Panc1 (cell line): Measurements from ENCODE around the gene ATG16L2.

Experiments
- CTCF ChIP-seq: fragments of 450-650 bp; IDR thresholded peaks from 2 replicates; pipeline ENCODE4 v1.5.1; 2017; ENCODE audit warnings: mild to moderate bottlenecking
- POLR2AphosphoS5 ChIP-seq: IDR thresholded peaks from 2 replicates; pipeline ENCODE4 v1.6.1; 2012; ENCODE audit warnings: mild to moderate bottlenecking, low read depth, low read length, moderate library complexity
- REST ChIP-seq, 2 experiments: IDR thresholded peaks; 2 replicates each; pipeline ENCODE4 v1.6.1; 2011 to 2012; ENCODE audit warnings: low read depth in 2 of 2, control low read depth in 1 of 2, low read length in 1 of 2, mild to moderate bottlenecking in 1 of 2, moderate library complexity in 1 of 2; ENCODE audit not compliant: insufficient read depth in 1 of 2
- SIN3A ChIP-seq: IDR thresholded peaks from 2 replicates; pipeline ENCODE4 v1.6.1; 2012; ENCODE audit warnings: low read depth, mild to moderate bottlenecking, low read length, moderate library complexity, borderline replicate concordance; ENCODE audit not compliant: insufficient read depth
- TCF7L2 ChIP-seq: IDR thresholded peaks from 2 replicates; pipeline ENCODE4 v1.6.1; 2011; ENCODE audit warnings: mild to moderate bottlenecking, low read depth, low read length, inconsistent platforms

DNA sequence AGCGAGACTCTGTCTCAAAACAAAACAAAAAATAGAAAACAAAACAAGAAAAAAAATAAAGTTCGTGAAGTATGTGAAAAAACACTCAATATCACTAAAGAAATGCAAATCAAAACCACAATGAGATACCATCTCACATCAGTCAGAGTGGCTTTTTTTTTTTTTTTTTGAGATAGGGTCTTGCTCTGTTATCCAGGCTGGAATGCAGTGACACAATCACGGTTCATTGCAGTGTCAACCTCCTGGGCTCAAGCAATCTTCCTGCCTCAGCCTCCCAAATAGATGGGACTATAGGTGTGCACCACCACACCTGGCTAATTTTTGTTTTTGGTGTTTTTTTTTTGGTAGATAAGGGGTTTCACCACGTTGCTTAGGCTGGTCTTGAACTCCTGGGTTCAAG lies 37.5 kb downstream of the ATG16L2 start:
- no peak for TF ChIP-seq CTCF
- no peak for TF ChIP-seq POLR2AphosphoS5
- no peak for TF ChIP-seq TCF7L2
- TF ChIP-seq REST (IDR thresholded peaks at IDR 0.05; ENCODE audit: insufficient read depth in 1 of 2, low read depth in 2 of 2, low read length in 1 of 2), result no peak
- TF ChIP-seq SIN3A, result no peak
